CD4-positive, alpha-beta memory T cell (primary cell): Measurements from ENCODE around the gene DOCK6. TPM values are rescaled to one million over a fixed set of nuclear protein-coding genes. Genes with fewer than 3 reads are reported as not detected.
A peak's percentile ranks its signal among the peaks of the same experiment; 100 is the strongest.
"Not testable (repeated sequence)": the region's sequence is repeated elsewhere in the genome, so short reads cannot be mapped to it uniquely, and the experiment has no call there.

Source experiments
- CTCF ChIA-PET: fragments of 350-600 bp; sonication (Branson Sonifier 250); formaldehyde crosslinking; loops from one replicate; lab custom pipeline; 2021; ENCODE audit warnings: inconsistent platforms; ENCODE audit not compliant: partially characterized antibody; lab: Charles Lee
- POLR2A ChIA-PET: fragments of 350-600 bp; sonication (Branson Sonifier 250); formaldehyde crosslinking; loops from one replicate; lab custom pipeline; 2021; ENCODE audit not compliant: partially characterized antibody; lab: Charles Lee
- DNase-seq, 5 donors: peaks; one replicate each; pipeline versions ENCODE4 v3.0.0 to v3.0.0-alpha.2; 2020 to 2022; ENCODE audit warnings: mixed read lengths in 1 of 5
- H3K27ac ChIP-seq: one replicate; pipeline ENCODE4 v1.7.0; 2013; ENCODE audit warnings: low read depth, low read length
- H3K27me3 ChIP-seq: 2 replicates; pipeline ENCODE4 v1.7.0; 2013; ENCODE audit warnings: mild to moderate bottlenecking, low read length, moderate library complexity; ENCODE audit not compliant: insufficient read depth
- H3K36me3 ChIP-seq: 2 replicates; pipeline ENCODE4 v1.7.0; 2013; ENCODE audit warnings: mild to moderate bottlenecking, low read length, moderate library complexity; ENCODE audit not compliant: insufficient read depth
- H3K4me1 ChIP-seq: 2 replicates; pipeline ENCODE4 v1.7.0; 2013; ENCODE audit warnings: mild to moderate bottlenecking, low read length, moderate library complexity; ENCODE audit not compliant: insufficient read depth
- H3K4me3 ChIP-seq, 2 donors: one replicate each; pipeline ENCODE4 v1.7.0; 2013; ENCODE audit warnings: low read length in 2 of 2, mild to moderate bottlenecking in 1 of 2
- H3K9me3 ChIP-seq, 2 donors: one replicate each; pipeline ENCODE4 v1.7.0; 2013; ENCODE audit warnings: low read length in 2 of 2, control low read depth in 1 of 2; ENCODE audit not compliant: control insufficient read depth in 1 of 2
- H3K27ac Mint-ChIP-seq, 7 donors: one replicate each; pipeline ENCODE4 v1.8.0; 2020 to 2021; ENCODE audit warnings: mixed read lengths in 7 of 7, mild to moderate bottlenecking in 6 of 7, inconsistent platforms in 3 of 7, moderate library complexity in 3 of 7
- H3K27me3 Mint-ChIP-seq, 2 donors: one replicate each; pipeline ENCODE4 v1.8.0; 2020 to 2021; ENCODE audit warnings: mixed read lengths in 2 of 2
- H3K36me3 Mint-ChIP-seq, 2 donors: one replicate each; pipeline ENCODE4 v1.8.0; 2020 to 2021; ENCODE audit warnings: mixed read lengths in 2 of 2, inconsistent platforms in 1 of 2, mild to moderate bottlenecking in 1 of 2
- H3K4me1 Mint-ChIP-seq, 4 donors: one replicate each; pipeline ENCODE4 v1.8.0; 2020 to 2021; ENCODE audit warnings: mixed read lengths in 4 of 4, mild to moderate bottlenecking in 1 of 4
- H3K4me3 Mint-ChIP-seq, 8 donors: one replicate each; pipeline ENCODE4 v1.8.0; 2020 to 2021; ENCODE audit warnings: mixed read lengths in 8 of 8, mild to moderate bottlenecking in 7 of 8, moderate library complexity in 6 of 8, inconsistent platforms in 3 of 8
- H3K9me3 Mint-ChIP-seq, 8 donors: one replicate each; pipeline ENCODE4 v1.8.0; 2020 to 2021; ENCODE audit warnings: mixed read lengths in 8 of 8, mild to moderate bottlenecking in 5 of 8, inconsistent platforms in 3 of 8, moderate library complexity in 1 of 8
- intact Hi-C: fragments of 100-400 bp; cut with micrococcal nuclease; formaldehyde crosslinking; loops from one replicate; pipeline ENCODE4 v1.15.1; 2023
- polyA plus RNA-seq, 2 donors: library from polyadenylated mRNA; unstranded; fragments of 300-500 nt; fragmentation: Illumina TruSeq; gene quantifications; one replicate each; pipeline ENCODE4 v1.2.3, GENCODE V29; 2021
- total RNA-seq, 2 experiments: library from RNA; stranded (reverse); gene quantifications; one replicate each; pipeline ENCODE4 v1.2.3, GENCODE V29; 2021

DOCK6 gene
- total and polyA plus RNA-seq, 4 experiments from 2014 or later: 0.30 to 0.64 TPM; not detected in 2

- Histone ChIP-seq H3K27me3 (no peaks in the 10 kb centered on the region), H3K27ac (no peak overlapping the region), H3K9me3 (no peaks in the 10 kb centered on the region), H3K4me3 (no peak overlapping the region), H3K36me3 (no peaks in the 10 kb centered on the region), H3K4me1 (peaks cover 7% of the 10 kb centered on the region)
- no peak overlapping the region for H3K27ac Mint-ChIP-seq
- POLR2A ChIA-PET: no interaction called here
- H3K27me3 Mint-ChIP-seq: peaks cover 2% of the 10 kb centered on the region in 2 donors
- intact Hi-C loops: no loop called here
- no peak overlapping the region for H3K4me3 Mint-ChIP-seq
- CTCF ChIA-PET: no interaction called here
- DNase-seq: no peak
- no peaks in the 10 kb centered on the region for H3K36me3 Mint-ChIP-seq
- no peaks in the 10 kb centered on the region for H3K9me3 Mint-ChIP-seq
- peaks cover 2 to 9% (median 5%) of the 10 kb centered on the region in 4 donors for H3K4me1 Mint-ChIP-seq
These were observed 71.0 kb downstream of the DOCK6 start for GRCh38 chr19:11191273-11191755.

GRCh38 chr19:11190501-11190900 is 71.8 kb downstream of the DOCK6 start:
- Mint-ChIP-seq H3K9me3 (no peaks in the 10 kb centered on the region), H3K4me3 (no peak overlapping the region), H3K4me1 (peaks cover under 1 to 2% (median 1%) of the 10 kb centered on the region in 4 donors), H3K36me3 (no peaks in the 10 kb centered on the region), H3K27me3 (peaks cover under 1% of the 10 kb centered on the region in 2 donors), H3K27ac (no peak overlapping the region)
- no peaks in the 10 kb centered on the region for H3K36me3 ChIP-seq
- intact Hi-C loops: no loop called here
- H3K27me3 ChIP-seq: no peaks in the 10 kb centered on the region
- no peak overlapping the region for H3K27ac ChIP-seq
- H3K9me3 ChIP-seq: no peaks in the 10 kb centered on the region
- peaks cover 7% of the 10 kb centered on the region for H3K4me1 ChIP-seq
- ChIA-PET POLR2A (no interaction called here), CTCF (no interaction called here)
- no peak overlapping the region for H3K4me3 ChIP-seq
- DNase-seq: no peak

GRCh38 chr19:11187441-11187840 is 74.9 kb downstream of the DOCK6 start:
- H3K4me3 ChIP-seq: no peak overlapping the region
- no peak overlapping the region for H3K27ac Mint-ChIP-seq
- no peak for DNase-seq
- no peaks in the 10 kb centered on the region for H3K36me3 Mint-ChIP-seq
- ChIA-PET POLR2A (no interaction called here), CTCF (interaction anchor here (1.4 kb wide), 1 partner anchor 15 kb away, joined by 4 read pairs; no protein-coding TSS in a partner anchor)
- no peak overlapping the region for H3K4me3 Mint-ChIP-seq
- no peaks in the 10 kb centered on the region for H3K9me3 Mint-ChIP-seq
- no peaks in the 10 kb centered on the region for H3K36me3 ChIP-seq
- intact Hi-C loops: no loop called here
- no peak overlapping the region for H3K27ac ChIP-seq
- H3K4me1 Mint-ChIP-seq: no peaks in the 10 kb centered on the region
- no peaks in the 10 kb centered on the region for H3K27me3 Mint-ChIP-seq
- no peaks in the 10 kb centered on the region for H3K27me3 ChIP-seq
- H3K4me1 ChIP-seq: no peaks in the 10 kb centered on the region
- H3K9me3 ChIP-seq: no peaks in the 10 kb centered on the region

- no peaks in the 10 kb centered on the region for H3K9me3 Mint-ChIP-seq
- no peak for DNase-seq
- Histone ChIP-seq H3K9me3 (no peaks in the 10 kb centered on the region), H3K27me3 (no peaks in the 10 kb centered on the region), H3K4me1 (peaks cover 9% of the 10 kb centered on the region), H3K27ac (no peak overlapping the region), H3K36me3 (no peaks in the 10 kb centered on the region), H3K4me3 (no peak overlapping the region)
- CTCF ChIA-PET: interaction anchor here (1.0 to 1.4 kb wide), 2 partner anchors 21 to 241 kb away, joined by 4 to 6 read pairs; no protein-coding TSS in a partner anchor
- POLR2A ChIA-PET: interaction anchor here (0.6 kb wide), 1 partner anchor 51 kb away, joined by 3 read pairs; no protein-coding TSS in a partner anchor
- H3K27ac Mint-ChIP-seq: no peak overlapping the region
- H3K36me3 Mint-ChIP-seq: no peaks in the 10 kb centered on the region
- no peaks in the 10 kb centered on the region for H3K27me3 Mint-ChIP-seq
- H3K4me1 Mint-ChIP-seq: peaks cover 3 to 11% (median 7%) of the 10 kb centered on the region in 4 donors
- no peak overlapping the region for H3K4me3 Mint-ChIP-seq
- intact Hi-C loops: no loop called here
These were observed 79.3 kb downstream of the DOCK6 start for GRCh38 chr19:11182994-11183393.

GRCh38 chr19:11181488-11181887 is 80.8 kb downstream of the DOCK6 start:
- peaks cover 3 to 15% (median 7%) of the 10 kb centered on the region in 4 donors for H3K4me1 Mint-ChIP-seq
- Histone ChIP-seq H3K36me3 (no peaks in the 10 kb centered on the region), H3K4me1 (peaks cover 9% of the 10 kb centered on the region), H3K4me3 (no peak overlapping the region), H3K27ac (no peak overlapping the region), H3K9me3 (no peaks in the 10 kb centered on the region), H3K27me3 (no peaks in the 10 kb centered on the region)
- no peaks in the 10 kb centered on the region for H3K9me3 Mint-ChIP-seq
- no peak for DNase-seq
- POLR2A ChIA-PET: no interaction called here
- no peak overlapping the region for H3K27ac Mint-ChIP-seq
- CTCF ChIA-PET: no interaction called here
- intact Hi-C loops: no loop called here
- peaks cover 0 to 4% of the 10 kb centered on the region in 2 donors for H3K27me3 Mint-ChIP-seq
- no peaks in the 10 kb centered on the region for H3K36me3 Mint-ChIP-seq
- no peak overlapping the region for H3K4me3 Mint-ChIP-seq

GRCh38 chr19:11180975-11181374 is 81.3 kb downstream of the DOCK6 start:
- DNase-seq, H3K27ac Mint-ChIP-seq, H3K36me3 Mint-ChIP-seq, H3K4me1 ChIP-seq, H3K27me3 ChIP-seq, H3K36me3 ChIP-seq, H3K27ac ChIP-seq, H3K4me3 Mint-ChIP-seq, H3K27me3 Mint-ChIP-seq, intact Hi-C loops, H3K4me3 ChIP-seq, H3K9me3 Mint-ChIP-seq, POLR2A ChIA-PET, CTCF ChIA-PET, H3K9me3 ChIP-seq: not testable (repeated sequence)
- H3K4me1 Mint-ChIP-seq: peaks cover 3 to 15% (median 7%) of the 10 kb centered on the region in 4 donors

- Mint-ChIP-seq H3K36me3 (no peaks in the 10 kb centered on the region), H3K27me3 (peaks cover 0 to 4% of the 10 kb centered on the region in 2 donors), H3K4me3 (no peak overlapping the region), H3K4me1 (peaks cover 3 to 15% (median 7%) of the 10 kb centered on the region in 4 donors), H3K9me3 (no peaks in the 10 kb centered on the region), H3K27ac (peak overlapping the region in 1 of 7 donors; percentile 49)
- Histone ChIP-seq H3K27me3 (no peaks in the 10 kb centered on the region), H3K4me3 (no peak overlapping the region), H3K9me3 (no peaks in the 10 kb centered on the region), H3K36me3 (no peaks in the 10 kb centered on the region), H3K4me1 (peaks cover 9% of the 10 kb centered on the region), H3K27ac (no peak overlapping the region)
- intact Hi-C loops: no loop called here
- POLR2A ChIA-PET: no interaction called here
- no peak for DNase-seq
- CTCF ChIA-PET: no interaction called here
These were observed 82.0 kb downstream of the DOCK6 start for GRCh38 chr19:11180346-11180745.
